Heart left ventricle (tissue), 13 donors: ENCODE measurements around the gene RBM20.

Experiments
- CTCF ChIP-seq, 12 donors: fragments of 200-600 bp; sonication (generic) in 4 of 12; IDR thresholded peaks; one replicate each; pipeline versions ENCODE4 v1.5.0 to v1.8.0; 2018 to 2022; ENCODE audit warnings: antibody characterized with exemption in 12 of 12, mild to moderate bottlenecking in 5 of 12
- POLR2A ChIP-seq, 2 donors: fragments of 450-650 bp; IDR thresholded peaks; one replicate each; pipeline ENCODE4 v1.6.1; 2017; ENCODE audit warnings: antibody characterized with exemption in 2 of 2, mild to moderate bottlenecking in 2 of 2, moderate library complexity in 2 of 2
- donor health status: ischemic (EF 13 %, LVEDD 7.1; RV severe dilation, severe dysfunction).
- donor health status: DM: no; HTN: yes; CAD: no.
- donor health status: DM: no; HTN: no; CAD: no.
- donor health status: ischemic (EF 25% LVEDD 6.9; RV normal size, moderate dysfunction).
- donor health status: ischemic (EF 25% LVEDD 5.7; RV mildly dilated, moderate dysfunction).
- donor health status: ischemic (EF 35%, LVEDD 5.7; RV mildly dilated, moderate dysfunction).
- donor health status: nonischemic (EF 11% LVEDD 7.7; RV severe dilation, severe dysfunction).
- donor health status: DM: yes; HTN: yes; CAD: no.
- donor health status: PGD.
- donor health status: ischemic (EF 29% LVEDD 5.4; RV normal size, mild dysfunction).
- donor health status: nonischemic (EF 23%, LVEDD 6.1; RV moderate dilation, normal function).

DNA sequence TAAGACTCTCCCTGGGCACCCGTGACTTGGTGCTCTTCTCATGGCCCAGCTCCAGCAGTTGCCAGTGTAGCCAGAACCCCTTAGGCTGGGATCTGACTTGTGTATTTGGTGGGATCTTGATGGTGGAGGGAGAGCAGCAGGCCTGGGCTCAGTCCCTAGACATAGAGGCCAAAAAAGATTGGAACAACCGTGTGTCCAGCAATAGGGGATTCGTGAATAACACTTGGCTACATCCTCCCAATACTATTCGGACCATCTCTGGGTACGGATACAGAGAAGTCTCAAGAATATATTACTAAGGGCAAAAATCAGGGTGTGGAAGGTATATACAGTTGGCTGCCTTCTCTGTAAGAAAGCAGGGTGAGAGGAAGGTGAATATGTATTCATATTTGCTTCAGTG lies 17.2 kb downstream of the RBM20 start:
- TF ChIP-seq CTCF (IDR thresholded peaks at IDR 0.05): no peak
- no peak for TF ChIP-seq POLR2A (IDR thresholded peaks at IDR 0.05)
